ENCODE results near the gene PRSS36.
A peak's percentile ranks its signal among the peaks of the same experiment; 100 is the strongest.
"Not testable (repeated sequence)": the region's sequence is repeated elsewhere in the genome, so short reads cannot be mapped to it uniquely, and the experiment has no call there.

The PRSS36 gene

DNA sequence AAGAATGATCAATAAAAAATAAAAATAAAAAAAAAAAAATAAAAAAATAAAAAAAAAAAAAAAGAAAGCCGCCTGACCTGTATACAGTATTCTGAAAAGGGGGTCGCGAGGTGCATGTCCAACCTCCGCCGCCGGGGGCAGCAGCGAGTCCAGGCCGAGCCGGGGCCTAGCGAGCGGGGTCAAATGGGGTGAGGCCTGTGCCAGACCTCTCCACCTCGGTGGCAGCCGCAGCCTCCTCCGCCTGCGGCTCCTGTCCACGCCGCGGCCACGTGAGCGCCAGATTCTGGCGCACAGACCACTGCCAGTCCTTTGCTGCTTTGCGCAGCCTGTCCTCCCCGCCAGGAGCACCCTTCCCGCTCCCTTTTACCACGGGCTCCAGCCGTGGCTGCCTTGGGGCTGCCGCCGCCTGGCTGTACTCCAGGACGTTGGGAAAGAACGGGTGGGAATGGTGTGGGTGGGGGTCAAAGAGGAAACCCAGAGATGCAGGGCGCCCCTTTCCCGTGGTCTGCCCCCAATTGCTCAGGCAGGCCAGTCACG lies 44.1 kb downstream of the PRSS36 start:
- H3K4me3 ChIP-seq (ENCODE audit: low read depth in 1 of 2, low read length in 2 of 2): no peak overlapping the region
- H3K27ac ChIP-seq (ENCODE audit: low read depth, low read length): no peak overlapping the region
- H3K4me1 ChIP-seq (ENCODE audit: insufficient read depth, low read length): peaks cover 15% of the 10 kb centered on the region
- no peaks in the 10 kb centered on the region for H3K9me3 ChIP-seq (ENCODE audit: low read length)
- peaks cover 14% of the 10 kb centered on the region for H3K36me3 ChIP-seq (ENCODE audit: insufficient read depth, low read length)
- no peak overlapping the region for H3K9ac ChIP-seq (ENCODE audit: low read length)
- no peaks in the 10 kb centered on the region for H3K27me3 ChIP-seq (ENCODE audit: control insufficient read depth in 1 of 2, insufficient read depth in 2 of 2, low read length in 2 of 2)

DNA sequence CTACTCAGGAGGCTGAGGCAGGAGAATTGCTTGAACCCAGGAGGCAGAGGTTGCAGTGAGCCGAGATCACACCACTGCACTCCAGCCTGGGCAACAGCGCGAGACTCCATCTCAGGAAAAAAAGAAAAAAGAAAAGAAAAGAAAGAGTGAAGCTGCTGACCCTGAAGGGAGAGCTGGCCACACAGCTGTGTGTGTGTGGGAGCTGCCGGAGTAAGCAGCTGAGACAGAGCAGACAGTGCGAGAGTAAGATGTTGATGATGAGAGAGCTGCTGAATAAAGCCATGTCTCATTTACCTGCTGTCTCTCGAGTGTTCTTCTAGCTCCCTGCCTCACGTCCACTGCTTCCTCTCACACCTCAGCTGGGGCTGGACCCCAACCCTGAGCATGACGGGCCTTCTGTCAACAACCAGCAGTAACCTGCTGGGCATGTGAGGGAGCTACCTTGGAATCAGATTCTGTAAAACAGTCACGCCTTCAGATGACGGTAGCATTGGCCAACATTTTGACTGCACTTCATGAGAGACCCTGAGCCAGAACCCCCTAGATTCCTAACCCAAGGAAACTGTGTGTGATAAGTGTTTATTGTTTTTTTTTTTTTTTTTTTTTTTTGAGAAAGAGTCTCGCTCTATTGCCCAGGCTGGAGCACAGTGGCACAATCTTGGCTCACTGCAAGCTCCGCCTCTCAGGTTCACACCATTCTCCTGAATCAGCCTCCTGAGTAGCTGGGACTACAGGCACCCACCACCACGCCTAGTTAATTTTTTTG lies 48.8 kb downstream of the PRSS36 start:
- not testable (repeated sequence) for H3K36me3 ChIP-seq (ENCODE audit: insufficient read depth, low read length); H3K4me3 ChIP-seq (ENCODE audit: low read depth in 1 of 2, low read length in 2 of 2); H3K27ac ChIP-seq (ENCODE audit: low read depth, low read length); H3K9me3 ChIP-seq (ENCODE audit: low read length); H3K9ac ChIP-seq (ENCODE audit: low read length); H3K4me1 ChIP-seq (ENCODE audit: insufficient read depth, low read length); H3K27me3 ChIP-seq (ENCODE audit: control insufficient read depth in 1 of 2, insufficient read depth in 2 of 2, low read length in 2 of 2)

DNA sequence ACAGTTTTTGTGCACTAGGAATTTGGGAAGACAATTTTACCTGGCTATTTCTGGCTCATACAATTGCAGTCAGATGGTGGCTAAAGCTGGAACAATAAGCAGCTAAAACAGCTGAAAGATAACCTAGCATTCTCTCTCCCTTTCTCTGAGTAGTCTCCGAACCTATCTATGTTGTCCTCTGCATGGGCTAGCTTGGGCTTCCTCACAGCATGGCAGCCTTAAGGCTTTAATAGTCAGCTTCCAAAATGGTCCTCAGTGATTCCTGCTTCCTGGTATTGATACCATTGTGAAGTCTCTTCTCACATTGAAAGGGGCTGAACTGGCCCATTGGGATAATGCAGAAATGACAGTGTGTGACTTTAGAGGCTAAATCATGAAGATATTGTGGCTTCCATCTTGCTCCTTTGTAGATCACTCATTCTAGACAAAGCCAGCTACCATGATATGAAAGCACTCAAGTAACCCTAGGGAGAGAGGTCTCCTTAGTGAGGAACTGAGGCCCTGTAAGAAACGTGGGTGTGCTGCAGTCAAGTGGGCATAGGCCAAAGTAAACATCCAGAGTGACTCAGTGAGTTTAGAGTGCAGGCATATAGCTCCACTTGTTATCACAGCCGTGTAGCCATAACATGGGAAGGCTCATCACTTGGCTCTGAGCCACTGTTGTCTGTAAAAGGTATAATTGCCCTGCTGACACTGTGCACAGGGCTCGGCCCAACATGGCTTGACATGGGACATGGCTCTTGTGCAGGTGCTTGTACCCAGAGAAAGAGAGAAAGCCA lies 49.8 kb downstream of the PRSS36 start:
- Histone ChIP-seq H3K9me3 (ENCODE audit: low read length) (no peaks in the 10 kb centered on the region), H3K27me3 (ENCODE audit: control insufficient read depth in 1 of 2, insufficient read depth in 2 of 2, low read length in 2 of 2) (no peaks in the 10 kb centered on the region), H3K9ac (ENCODE audit: low read length) (no peak overlapping the region), H3K36me3 (ENCODE audit: insufficient read depth, low read length) (no peaks in the 10 kb centered on the region), H3K27ac (ENCODE audit: low read depth, low read length) (no peak overlapping the region), H3K4me3 (ENCODE audit: low read depth in 1 of 2, low read length in 2 of 2) (no peak overlapping the region), H3K4me1 (ENCODE audit: insufficient read depth, low read length) (no peaks in the 10 kb centered on the region)

DNA sequence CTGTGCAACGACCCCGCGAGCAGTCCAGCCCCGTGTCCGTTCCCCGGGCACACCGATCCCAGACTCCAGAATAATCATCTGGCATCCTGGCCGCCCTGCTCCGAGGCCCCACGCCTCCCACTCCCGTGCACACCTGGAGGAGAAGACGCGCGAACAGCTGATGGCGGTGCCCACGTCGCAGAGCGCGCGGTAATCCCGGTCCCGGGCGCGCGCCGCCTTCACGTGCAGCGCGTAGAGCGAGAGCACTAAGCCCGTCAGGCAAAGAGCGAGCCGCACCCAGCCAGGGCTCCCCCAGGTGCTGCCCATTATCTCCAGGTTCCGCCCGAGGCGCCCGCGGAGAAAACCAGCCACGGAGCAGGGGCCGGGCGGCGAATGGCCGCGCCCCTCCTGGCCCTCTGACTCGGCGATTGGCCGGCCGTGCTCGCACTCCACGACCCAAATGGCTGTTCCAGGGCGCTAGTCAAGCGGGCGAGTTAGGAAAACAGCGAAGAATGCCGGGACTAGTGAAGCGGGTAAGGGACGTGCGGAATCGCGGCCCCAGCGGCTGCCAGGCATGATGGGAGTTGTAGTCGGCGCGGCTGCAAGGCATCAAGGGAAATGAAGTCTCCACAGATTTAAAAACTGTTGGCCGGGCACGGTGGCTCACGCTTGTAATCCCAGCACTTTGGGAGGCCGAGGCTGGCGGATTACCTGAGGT lies 55.3 kb downstream of the PRSS36 start, which contains the start of gene VKORC1:
VKORC1 (minus strand) TSS at position 374 of the 697 bp plus-strand sequence; CDS start at position 306, 68 bp downstream.
- Histone ChIP-seq H3K27ac (ENCODE audit: low read depth, low read length) (peak within 1 kb of the TSS; percentile 85), H3K4me3 (ENCODE audit: low read depth in 1 of 2, low read length in 2 of 2) (peak within 1 kb of the TSS; percentile 78 to 89)

DNA sequence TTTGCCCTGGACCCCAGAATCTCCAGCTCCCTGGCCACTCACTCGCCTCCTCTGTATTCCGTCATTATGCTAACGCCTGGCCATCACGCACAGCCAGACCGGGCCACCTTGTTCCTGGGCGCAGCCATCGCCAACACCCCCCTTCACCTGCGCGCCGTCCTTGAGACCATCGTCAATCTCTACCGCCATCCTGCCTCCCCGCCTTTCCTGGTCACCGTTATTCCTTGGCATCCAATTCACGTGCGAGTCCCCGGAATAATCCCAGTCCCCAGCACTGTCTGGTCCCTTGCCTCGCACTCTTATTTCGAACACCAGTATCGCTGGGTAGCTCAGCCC lies 55.8 kb downstream of the PRSS36 start:
- Histone ChIP-seq H3K36me3 (ENCODE audit: insufficient read depth, low read length) (peaks cover 11% of the 10 kb centered on the region), H3K27ac (ENCODE audit: low read depth, low read length) (peak overlapping the region; percentile 85), H3K9ac (ENCODE audit: low read length) (peak overlapping the region; percentile 82), H3K9me3 (ENCODE audit: low read length) (no peaks in the 10 kb centered on the region), H3K27me3 (ENCODE audit: control insufficient read depth in 1 of 2, insufficient read depth in 2 of 2, low read length in 2 of 2) (no peaks in the 10 kb centered on the region), H3K4me3 (ENCODE audit: low read depth in 1 of 2, low read length in 2 of 2) (peak overlapping the region; percentile 78 to 89), H3K4me1 (ENCODE audit: insufficient read depth, low read length) (peaks cover 7% of the 10 kb centered on the region)

More for the DNA sequence above, 55.3 kb downstream of the PRSS36 start, which contains the start of gene VKORC1:
- Histone ChIP-seq H3K9me3 (ENCODE audit: low read length) (no peaks in the 10 kb centered on the region), H3K9ac (ENCODE audit: low read length) (peak within 1 kb of the TSS; percentile 82), H3K4me1 (ENCODE audit: insufficient read depth, low read length) (peaks cover 7% of the 10 kb centered on the region), H3K27me3 (ENCODE audit: control insufficient read depth in 1 of 2, insufficient read depth in 2 of 2, low read length in 2 of 2) (no peaks in the 10 kb centered on the region), H3K36me3 (ENCODE audit: insufficient read depth, low read length) (peaks cover 11% of the 10 kb centered on the region)

DNA sequence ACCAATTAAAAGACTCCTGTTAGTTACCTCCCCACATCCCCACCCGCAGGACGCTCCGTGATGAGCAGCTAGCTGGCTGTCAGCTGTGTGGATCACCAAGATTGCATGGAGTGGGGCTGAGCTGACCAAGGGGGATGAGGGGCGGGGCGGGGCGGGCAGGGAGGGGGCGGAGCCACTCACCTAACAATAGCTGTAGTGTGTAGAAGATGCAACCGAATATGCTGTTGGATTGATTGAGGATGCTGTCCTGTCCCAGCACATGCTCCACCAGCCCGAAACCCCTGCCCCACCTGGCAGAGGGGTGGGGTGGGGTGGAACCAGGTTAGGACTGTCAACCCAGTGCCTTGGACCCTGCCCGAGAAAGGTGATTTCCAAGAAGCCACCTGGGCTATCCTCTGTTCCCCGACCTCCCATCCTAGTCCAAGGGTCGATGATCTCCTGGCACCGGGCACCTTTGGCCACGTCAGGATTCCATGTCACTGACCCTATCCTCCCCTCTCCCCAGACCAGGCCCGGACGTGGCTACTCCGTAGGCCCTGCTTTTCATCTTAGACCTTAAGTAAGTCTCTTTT lies 56.6 kb downstream of the PRSS36 start:
- Histone ChIP-seq H3K27me3 (ENCODE audit: control insufficient read depth in 1 of 2, insufficient read depth in 2 of 2, low read length in 2 of 2) (no peaks in the 10 kb centered on the region), H3K9ac (ENCODE audit: low read length) (no peak overlapping the region), H3K4me1 (ENCODE audit: insufficient read depth, low read length) (peaks cover 7% of the 10 kb centered on the region), H3K36me3 (ENCODE audit: insufficient read depth, low read length) (peaks cover 11% of the 10 kb centered on the region), H3K9me3 (ENCODE audit: low read length) (no peaks in the 10 kb centered on the region), H3K27ac (ENCODE audit: low read depth, low read length) (no peak overlapping the region), H3K4me3 (ENCODE audit: low read depth in 1 of 2, low read length in 2 of 2) (peak overlapping the region in 1 of 2 donors; percentile 89)

DNA sequence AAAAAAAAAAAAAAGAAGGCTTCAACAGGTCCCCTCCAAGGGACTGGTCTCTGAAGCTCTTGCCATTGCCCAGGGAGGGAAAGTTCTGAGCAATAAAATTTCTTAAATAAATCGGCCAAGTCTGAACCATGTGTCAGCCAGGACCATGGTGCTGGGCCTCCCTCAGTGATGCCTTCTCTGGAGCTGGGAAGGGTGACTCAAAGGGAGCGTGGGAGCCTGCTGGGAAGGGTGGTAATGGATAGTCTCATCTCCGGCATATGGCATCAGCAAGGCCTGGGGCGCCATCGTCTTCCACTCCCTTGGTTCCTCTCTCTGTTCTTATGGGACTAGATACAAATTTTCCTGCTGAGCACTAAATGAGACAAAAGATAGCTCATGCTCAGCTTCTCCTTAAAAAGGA lies 57.5 kb downstream of the PRSS36 start:
- Histone ChIP-seq H3K4me1 (ENCODE audit: insufficient read depth, low read length) (peaks cover 7% of the 10 kb centered on the region), H3K27ac (ENCODE audit: low read depth, low read length) (no peak overlapping the region), H3K36me3 (ENCODE audit: insufficient read depth, low read length) (peaks cover 11% of the 10 kb centered on the region), H3K27me3 (ENCODE audit: control insufficient read depth in 1 of 2, insufficient read depth in 2 of 2, low read length in 2 of 2) (no peaks in the 10 kb centered on the region), H3K4me3 (ENCODE audit: low read depth in 1 of 2, low read length in 2 of 2) (no peak overlapping the region), H3K9ac (ENCODE audit: low read length) (no peak overlapping the region), H3K9me3 (ENCODE audit: low read length) (no peaks in the 10 kb centered on the region)

DNA sequence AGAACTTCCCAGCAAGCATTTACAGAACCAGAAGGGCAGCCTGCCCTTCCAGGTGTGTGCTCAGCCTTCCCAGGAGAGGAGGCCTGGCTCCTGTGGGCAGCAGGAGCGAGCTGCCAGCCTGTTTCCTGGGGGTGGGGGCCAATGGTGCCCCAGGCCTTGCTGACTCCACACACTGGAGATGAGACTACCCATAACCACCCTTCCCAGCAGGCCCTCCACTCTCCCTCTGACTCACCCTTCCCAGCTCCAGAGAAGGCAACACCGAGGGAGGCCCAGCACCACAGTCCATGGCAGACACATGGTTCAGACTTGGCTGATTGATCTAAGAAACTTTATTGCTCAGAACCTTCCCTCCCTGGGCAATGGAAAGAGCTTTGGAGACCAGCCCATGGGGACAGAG lies 59.3 kb downstream of the PRSS36 start:
- no peak overlapping the region for H3K9ac ChIP-seq (ENCODE audit: low read length)
- H3K4me3 ChIP-seq (ENCODE audit: low read depth in 1 of 2, low read length in 2 of 2): no peak overlapping the region
- H3K36me3 ChIP-seq (ENCODE audit: insufficient read depth, low read length): peaks cover 16% of the 10 kb centered on the region
- H3K27ac ChIP-seq (ENCODE audit: low read depth, low read length): no peak overlapping the region
- H3K4me1 ChIP-seq (ENCODE audit: insufficient read depth, low read length): peaks cover 7% of the 10 kb centered on the region
- H3K27me3 ChIP-seq (ENCODE audit: control insufficient read depth in 1 of 2, insufficient read depth in 2 of 2, low read length in 2 of 2): no peaks in the 10 kb centered on the region
- H3K9me3 ChIP-seq (ENCODE audit: low read length): no peaks in the 10 kb centered on the region

DNA sequence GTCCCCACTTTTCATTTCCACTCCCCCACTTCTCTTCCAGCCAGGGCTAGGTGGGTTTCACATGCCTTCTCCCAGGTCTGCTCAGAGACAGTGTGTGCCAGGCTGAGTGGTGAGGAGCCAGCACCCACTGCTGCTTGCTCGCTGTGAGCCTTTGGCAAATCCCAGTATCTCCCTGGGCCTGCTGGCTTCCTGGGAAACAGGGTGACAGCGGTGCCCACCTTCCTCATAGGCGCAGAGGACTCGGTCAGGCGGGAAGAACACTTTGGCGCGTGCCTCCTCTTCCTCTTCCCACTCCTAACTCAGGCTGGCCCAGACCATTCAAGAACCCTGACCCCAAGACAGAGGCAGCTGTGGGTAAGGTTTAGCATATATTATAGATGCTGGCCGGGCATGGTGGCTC lies 60.7 kb downstream of the PRSS36 start:
- no peak overlapping the region for H3K27ac ChIP-seq (ENCODE audit: low read depth, low read length)
- H3K4me3 ChIP-seq (ENCODE audit: low read depth in 1 of 2, low read length in 2 of 2): no peak overlapping the region
- H3K9ac ChIP-seq (ENCODE audit: low read length): no peak overlapping the region
- H3K27me3 ChIP-seq (ENCODE audit: control insufficient read depth in 1 of 2, insufficient read depth in 2 of 2, low read length in 2 of 2): no peaks in the 10 kb centered on the region
- H3K9me3 ChIP-seq (ENCODE audit: low read length): no peaks in the 10 kb centered on the region
- peaks cover 19% of the 10 kb centered on the region for H3K36me3 ChIP-seq (ENCODE audit: insufficient read depth, low read length)
- H3K4me1 ChIP-seq (ENCODE audit: insufficient read depth, low read length): peaks cover 7% of the 10 kb centered on the region
